CD8-positive, alpha-beta memory T cell (primary cell): ENCODE data around the gene IL1RAP. TPM values are rescaled to one million over a fixed set of nuclear protein-coding genes. Genes with fewer than 3 reads are reported as not detected.
"Not testable (repeated sequence)": the region's sequence is repeated elsewhere in the genome, so short reads cannot be mapped to it uniquely, and the experiment has no call there.

ENCODE experiments used
- CTCF ChIA-PET: fragments of 350-600 bp; sonication (Branson Sonifier 250); formaldehyde crosslinking; loops from one replicate; lab custom pipeline; 2021; ENCODE audit warnings: antibody characterized with exemption; lab: Charles Lee
- POLR2A ChIA-PET: fragments of 350-600 bp; sonication (Branson Sonifier 250); formaldehyde crosslinking; loops from one replicate; lab custom pipeline; 2021; ENCODE audit warnings: antibody characterized with exemption; lab: Charles Lee
- DNase-seq, 5 donors: peaks; one replicate each; pipeline versions ENCODE4 v3.0.0 to v3.0.0-alpha.2; 2020 to 2022; ENCODE audit warnings: mixed read lengths in 1 of 5
- H3K27ac ChIP-seq: one replicate; pipeline ENCODE4 v1.7.0; 2013; ENCODE audit warnings: low read depth, mild to moderate bottlenecking, low read length, moderate library complexity
- H3K27me3 ChIP-seq: 2 replicates; pipeline ENCODE4 v1.7.0; 2013; ENCODE audit warnings: low read length, mild to moderate bottlenecking; ENCODE audit not compliant: insufficient read depth, poor library complexity, severe bottlenecking
- H3K36me3 ChIP-seq: 2 replicates; pipeline ENCODE4 v1.7.0; 2013; ENCODE audit warnings: mild to moderate bottlenecking, low read length, moderate library complexity; ENCODE audit not compliant: insufficient read depth
- H3K4me1 ChIP-seq: 2 replicates; pipeline ENCODE4 v1.7.0; 2013; ENCODE audit warnings: mild to moderate bottlenecking, low read length, moderate library complexity; ENCODE audit not compliant: insufficient read depth
- H3K4me3 ChIP-seq: 2 replicates; pipeline ENCODE4 v1.7.0; 2013; ENCODE audit warnings: mild to moderate bottlenecking, low read length
- H3K9me3 ChIP-seq: 2 replicates; pipeline ENCODE4 v1.7.0; 2013; ENCODE audit warnings: mild to moderate bottlenecking, low read length
- H3K27ac Mint-ChIP-seq, 8 donors: one replicate each; pipeline ENCODE4 v1.8.0; 2020 to 2021; ENCODE audit warnings: mixed read lengths in 8 of 8, mild to moderate bottlenecking in 6 of 8, inconsistent platforms in 3 of 8, moderate library complexity in 3 of 8
- H3K27me3 Mint-ChIP-seq, 2 donors: one replicate each; pipeline ENCODE4 v1.8.0; 2020 to 2021; ENCODE audit warnings: mixed read lengths in 2 of 2, mild to moderate bottlenecking in 1 of 2, moderate library complexity in 1 of 2
- H3K36me3 Mint-ChIP-seq, 3 donors: one replicate each; pipeline ENCODE4 v1.8.0; 2020 to 2021; ENCODE audit warnings: mixed read lengths in 3 of 3, inconsistent platforms in 1 of 3, mild to moderate bottlenecking in 1 of 3
- H3K4me1 Mint-ChIP-seq, 3 donors: one replicate each; pipeline ENCODE4 v1.8.0; 2020 to 2021; ENCODE audit warnings: mixed read lengths in 3 of 3, inconsistent platforms in 1 of 3, mild to moderate bottlenecking in 1 of 3
- H3K4me3 Mint-ChIP-seq, 7 donors: one replicate each; pipeline ENCODE4 v1.8.0; 2020 to 2021; ENCODE audit warnings: mixed read lengths in 7 of 7, mild to moderate bottlenecking in 6 of 7, moderate library complexity in 4 of 7, inconsistent platforms in 2 of 7
- H3K9me3 Mint-ChIP-seq, 5 donors: one replicate each; pipeline ENCODE4 v1.8.0; 2020 to 2022; ENCODE audit warnings: mixed read lengths in 5 of 5, mild to moderate bottlenecking in 3 of 5, moderate library complexity in 2 of 5, inconsistent platforms in 1 of 5
- polyA plus RNA-seq: library from polyadenylated mRNA; unstranded; fragments of 300-500 nt; fragmentation: Illumina TruSeq; gene quantifications from one replicate; pipeline ENCODE4 v1.2.3, GENCODE V29; 2021
- total RNA-seq, 2 experiments: library from RNA; stranded (reverse); gene quantifications; one replicate each; pipeline ENCODE4 v1.2.3, GENCODE V29; 2021

IL1RAP gene
- total and polyA plus RNA-seq, 3 experiments from 2014 or later = 5.2 to 11.5 (median 6.7) TPM

DNA sequence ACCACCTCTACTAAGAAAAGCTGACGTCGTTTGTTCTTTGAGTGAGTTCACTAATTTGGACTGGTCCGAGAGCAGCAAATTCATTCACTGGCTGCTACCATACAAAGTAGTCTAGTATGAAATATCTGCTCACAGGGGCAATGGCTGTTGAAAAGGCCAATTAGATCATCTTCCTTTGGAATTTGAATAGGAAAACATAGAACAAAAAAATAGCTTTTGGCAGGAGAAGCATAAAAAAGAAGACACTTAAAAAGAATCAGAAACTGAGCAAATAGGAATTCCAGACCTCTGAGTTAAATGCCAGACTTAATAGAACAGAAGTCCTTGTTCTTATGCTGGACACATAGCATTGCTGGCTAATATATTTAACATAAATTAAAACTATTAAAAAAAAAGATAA is 159.3 kb downstream of the IL1RAP start:
- POLR2A ChIA-PET = no interaction called here

DNA sequence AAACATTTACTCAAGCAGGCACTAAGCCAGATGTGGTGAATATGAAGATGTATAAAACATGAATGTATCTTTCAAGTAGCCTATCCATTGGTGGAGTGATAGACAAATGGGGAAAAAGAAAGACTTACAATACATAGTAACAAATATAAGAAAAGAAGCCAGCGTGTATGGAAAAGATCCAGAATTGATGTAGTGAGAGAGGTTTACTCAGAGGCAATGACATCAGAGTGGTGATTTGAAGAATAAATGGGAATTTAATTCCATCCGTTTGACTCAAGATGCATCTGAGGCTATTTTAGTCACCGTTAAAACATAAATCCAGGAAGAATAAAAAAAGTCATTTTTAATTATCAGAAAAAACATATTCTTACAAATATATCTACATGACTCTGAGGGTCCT is 162.6 kb downstream of the IL1RAP start:
- CTCF ChIA-PET = no interaction called here
- no peaks in the 10 kb centered on the region for H3K27me3 ChIP-seq
- no peak for DNase-seq
- Mint-ChIP-seq H3K4me1 (no peaks in the 10 kb centered on the region), H3K27ac (no peak overlapping the region), H3K9me3 (peaks cover 0 to 3% (median 0%) of the 10 kb centered on the region in 5 donors), H3K36me3 (peaks cover 0 to 4% (median 0%) of the 10 kb centered on the region in 3 donors), H3K27me3 (peaks cover 3 to 7% of the 10 kb centered on the region in 2 donors), H3K4me3 (no peak overlapping the region)
- H3K4me1 ChIP-seq = no peaks in the 10 kb centered on the region
- POLR2A ChIA-PET = no interaction called here
- no peak overlapping the region for H3K27ac ChIP-seq
- no peaks in the 10 kb centered on the region for H3K36me3 ChIP-seq
- H3K9me3 ChIP-seq = no peaks in the 10 kb centered on the region
- H3K4me3 ChIP-seq = no peak overlapping the region

More for the DNA sequence above, 159.3 kb downstream of the IL1RAP start:
- Histone ChIP-seq H3K4me3 (no peak overlapping the region), H3K4me1 (no peaks in the 10 kb centered on the region), H3K36me3 (no peaks in the 10 kb centered on the region), H3K27ac (no peak overlapping the region), H3K9me3 (no peaks in the 10 kb centered on the region), H3K27me3 (no peaks in the 10 kb centered on the region)
- Mint-ChIP-seq H3K4me3 (no peak overlapping the region), H3K36me3 (no peaks in the 10 kb centered on the region), H3K4me1 (no peaks in the 10 kb centered on the region), H3K27ac (no peak overlapping the region), H3K27me3 (peaks cover 3% of the 10 kb centered on the region in 2 donors), H3K9me3 (peaks cover 0 to under 1% (median 0%) of the 10 kb centered on the region in 5 donors)
- no peak for DNase-seq
- CTCF ChIA-PET = no interaction called here

DNA sequence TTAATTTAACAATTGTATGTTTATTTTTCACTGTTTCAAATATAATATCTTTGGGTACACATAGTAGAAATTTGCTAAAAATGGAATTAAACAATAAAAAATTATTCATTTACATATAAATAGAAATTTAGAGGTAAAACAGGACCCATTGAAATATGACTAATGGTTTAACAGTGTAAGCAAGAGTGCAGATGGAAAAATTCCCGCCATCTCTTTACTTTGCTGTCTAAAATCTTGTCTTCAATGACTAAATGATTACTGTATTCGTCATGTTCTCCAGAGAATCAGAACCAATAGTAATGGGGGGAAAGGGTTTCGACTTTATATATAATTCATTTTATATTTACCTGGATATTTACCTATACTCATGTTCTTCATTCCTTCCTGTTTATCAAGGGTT is 163.1 kb downstream of the IL1RAP start:
- Histone ChIP-seq H3K27me3 (no peaks in the 10 kb centered on the region), H3K4me1 (no peaks in the 10 kb centered on the region), H3K36me3 (no peaks in the 10 kb centered on the region), H3K4me3 (no peak overlapping the region), H3K27ac (no peak overlapping the region), H3K9me3 (no peaks in the 10 kb centered on the region)
- Mint-ChIP-seq H3K4me3 (no peak overlapping the region), H3K27me3 (peaks cover 3 to 4% of the 10 kb centered on the region in 2 donors), H3K9me3 (peaks cover 0 to 4% (median 2%) of the 10 kb centered on the region in 5 donors), H3K27ac (no peak overlapping the region), H3K36me3 (peaks cover 0 to 4% (median 0%) of the 10 kb centered on the region in 3 donors), H3K4me1 (no peaks in the 10 kb centered on the region)
- no peak for DNase-seq
- CTCF ChIA-PET = no interaction called here
- POLR2A ChIA-PET = no interaction called here

DNA sequence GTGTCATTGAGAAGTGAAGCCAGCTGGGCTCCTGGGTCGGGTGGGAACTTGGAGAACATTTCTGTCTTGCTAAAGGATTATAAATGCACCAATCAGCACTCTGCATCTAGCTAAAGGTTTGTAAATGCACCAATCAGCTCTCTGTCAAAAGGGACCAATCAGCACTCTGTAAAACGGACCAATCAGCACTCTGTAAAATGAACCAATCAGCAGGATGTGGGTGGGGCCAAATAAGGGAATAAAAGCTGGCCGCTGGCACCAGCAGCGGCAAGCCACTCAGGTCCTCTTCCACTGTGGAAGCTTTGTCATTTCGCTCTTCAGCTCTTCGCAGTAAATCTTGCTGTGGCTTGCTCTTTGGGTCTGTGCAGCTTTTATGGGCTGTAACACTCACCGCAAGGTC is 164.0 kb downstream of the IL1RAP start:
- H3K36me3 ChIP-seq, H3K27ac Mint-ChIP-seq, H3K4me1 ChIP-seq, H3K36me3 Mint-ChIP-seq, CTCF ChIA-PET, H3K4me1 Mint-ChIP-seq, H3K4me3 ChIP-seq, H3K27me3 Mint-ChIP-seq, POLR2A ChIA-PET, H3K9me3 ChIP-seq, H3K27me3 ChIP-seq, H3K27ac ChIP-seq, H3K9me3 Mint-ChIP-seq, DNase-seq, H3K4me3 Mint-ChIP-seq: not testable (repeated sequence)

DNA sequence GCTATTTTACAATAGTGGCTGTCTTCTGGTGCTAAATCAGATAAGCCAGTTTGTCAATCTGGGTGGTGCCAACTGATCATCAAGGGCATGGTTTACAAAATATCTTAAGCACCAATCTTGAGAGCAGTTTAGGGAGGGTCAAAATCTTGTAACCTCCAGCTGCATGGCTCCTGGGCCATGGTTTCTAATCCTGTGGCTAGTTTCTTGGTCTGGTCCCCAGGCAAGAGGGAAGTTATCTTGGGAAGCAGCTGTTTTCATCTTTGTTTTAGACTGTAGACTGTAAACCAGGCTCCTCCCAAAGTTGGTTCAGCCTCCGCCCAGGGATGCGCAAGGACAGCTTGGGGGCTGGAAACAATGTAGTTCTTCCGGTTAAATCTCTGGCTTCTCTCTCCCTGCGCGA is 166.8 kb downstream of the IL1RAP start:
- no peaks in the 10 kb centered on the region for H3K27me3 ChIP-seq
- no peak overlapping the region for H3K27ac ChIP-seq
- ChIA-PET CTCF (no interaction called here), POLR2A (no interaction called here)
- H3K36me3 ChIP-seq = no peaks in the 10 kb centered on the region
- H3K9me3 ChIP-seq = no peaks in the 10 kb centered on the region
- H3K4me3 ChIP-seq = no peak overlapping the region
- H3K27me3 Mint-ChIP-seq = peaks cover 3 to 4% of the 10 kb centered on the region in 2 donors
- no peak overlapping the region for H3K4me3 Mint-ChIP-seq
- peaks cover 0 to 4% (median 2%) of the 10 kb centered on the region in 5 donors for H3K9me3 Mint-ChIP-seq
- no peaks in the 10 kb centered on the region for H3K4me1 ChIP-seq
- no peak for DNase-seq
- H3K4me1 Mint-ChIP-seq = no peaks in the 10 kb centered on the region
- peaks cover 0 to 4% (median 0%) of the 10 kb centered on the region in 3 donors for H3K36me3 Mint-ChIP-seq
- H3K27ac Mint-ChIP-seq = no peak overlapping the region

DNA sequence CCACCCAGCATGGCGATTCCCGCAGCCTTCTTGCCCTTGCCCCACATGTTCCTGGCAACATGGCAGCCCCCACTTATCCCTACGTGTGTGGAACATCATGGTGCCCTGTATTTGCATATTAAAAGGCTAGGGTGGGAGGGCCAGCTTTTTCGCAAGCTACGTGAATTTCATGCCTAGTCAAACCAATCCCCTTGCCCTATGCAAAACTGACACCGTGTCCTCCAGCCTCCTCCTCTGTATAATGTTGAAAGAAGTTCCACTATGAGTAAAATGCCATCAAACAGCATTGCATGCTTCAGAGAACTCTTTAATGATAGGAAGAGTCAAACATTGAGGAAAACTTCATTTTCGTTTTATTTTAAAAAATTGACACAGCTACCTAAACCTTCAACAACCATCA is 170.9 kb downstream of the IL1RAP start:
- Histone ChIP-seq H3K27me3 (no peaks in the 10 kb centered on the region), H3K4me3 (no peak overlapping the region), H3K27ac (no peak overlapping the region), H3K9me3 (no peaks in the 10 kb centered on the region), H3K36me3 (no peaks in the 10 kb centered on the region), H3K4me1 (no peaks in the 10 kb centered on the region)
- CTCF ChIA-PET = no interaction called here
- Mint-ChIP-seq H3K9me3 (peaks cover 7 to 11% (median 8%) of the 10 kb centered on the region in 5 donors), H3K4me3 (no peak overlapping the region), H3K36me3 (peaks cover 0 to 4% (median 0%) of the 10 kb centered on the region in 3 donors), H3K4me1 (no peaks in the 10 kb centered on the region), H3K27me3 (peaks cover 0 to 8% of the 10 kb centered on the region in 2 donors), H3K27ac (no peak overlapping the region)
- DNase-seq = no peak
- POLR2A ChIA-PET = no interaction called here

DNA sequence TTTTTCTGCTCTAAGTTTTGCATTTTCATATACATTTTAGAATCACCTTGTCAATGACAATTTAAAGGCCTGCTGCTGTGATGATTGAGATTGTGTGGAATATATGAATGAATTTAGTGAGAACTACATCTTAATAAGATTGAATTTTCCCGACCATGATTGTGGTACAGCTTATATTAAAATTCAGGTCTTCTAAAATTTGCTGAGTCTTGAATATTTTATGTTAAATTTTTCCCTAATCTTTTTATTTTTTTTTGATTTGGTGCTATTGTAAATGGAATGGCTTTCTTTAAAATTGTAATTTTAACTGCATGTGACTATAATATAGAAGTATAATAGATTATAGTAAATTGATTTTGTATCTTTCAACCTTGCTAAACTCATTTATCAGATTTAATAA is 172.1 kb downstream of the IL1RAP start:
- Mint-ChIP-seq H3K4me3 (no peak overlapping the region), H3K27ac (no peak overlapping the region), H3K9me3 (peaks cover 7 to 11% (median 8%) of the 10 kb centered on the region in 5 donors), H3K36me3 (no peaks in the 10 kb centered on the region), H3K27me3 (peaks cover 0 to 4% of the 10 kb centered on the region in 2 donors), H3K4me1 (no peaks in the 10 kb centered on the region)
- Histone ChIP-seq H3K4me1 (no peaks in the 10 kb centered on the region), H3K9me3 (no peaks in the 10 kb centered on the region), H3K4me3 (no peak overlapping the region), H3K36me3 (no peaks in the 10 kb centered on the region), H3K27me3 (no peaks in the 10 kb centered on the region), H3K27ac (no peak overlapping the region)
- ChIA-PET CTCF (no interaction called here), POLR2A (no interaction called here)
- no peak for DNase-seq

DNA sequence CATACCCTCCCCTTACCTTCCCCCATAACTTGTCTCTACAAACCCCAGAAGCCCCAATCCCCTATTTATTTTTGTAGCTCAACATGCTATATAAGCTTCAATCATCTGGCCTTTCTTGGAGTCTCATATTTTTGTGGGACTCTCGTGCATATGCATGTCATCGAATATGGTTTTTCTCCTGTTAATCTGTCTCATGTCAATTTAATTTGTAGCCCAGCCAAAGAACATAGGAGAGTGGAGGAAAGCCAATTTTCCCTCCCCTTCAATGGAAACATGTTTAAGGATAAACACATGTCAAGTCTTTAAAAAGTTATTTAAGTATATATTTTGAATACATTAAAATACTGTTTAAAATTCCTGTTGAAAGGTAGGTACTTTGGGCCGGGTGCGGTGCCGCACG is 176.4 kb downstream of the IL1RAP start:
- ChIA-PET CTCF (no interaction called here), POLR2A (no interaction called here)
- DNase-seq = no peak
- Histone ChIP-seq H3K27me3 (no peaks in the 10 kb centered on the region), H3K36me3 (no peaks in the 10 kb centered on the region), H3K27ac (no peak overlapping the region), H3K4me1 (no peaks in the 10 kb centered on the region), H3K4me3 (no peak overlapping the region), H3K9me3 (no peaks in the 10 kb centered on the region)
- Mint-ChIP-seq H3K27me3 (peaks cover 4 to 7% of the 10 kb centered on the region in 2 donors), H3K4me1 (no peaks in the 10 kb centered on the region), H3K27ac (no peak overlapping the region), H3K36me3 (no peaks in the 10 kb centered on the region), H3K4me3 (no peak overlapping the region), H3K9me3 (peaks cover 3 to 11% (median 8%) of the 10 kb centered on the region in 5 donors)

DNA sequence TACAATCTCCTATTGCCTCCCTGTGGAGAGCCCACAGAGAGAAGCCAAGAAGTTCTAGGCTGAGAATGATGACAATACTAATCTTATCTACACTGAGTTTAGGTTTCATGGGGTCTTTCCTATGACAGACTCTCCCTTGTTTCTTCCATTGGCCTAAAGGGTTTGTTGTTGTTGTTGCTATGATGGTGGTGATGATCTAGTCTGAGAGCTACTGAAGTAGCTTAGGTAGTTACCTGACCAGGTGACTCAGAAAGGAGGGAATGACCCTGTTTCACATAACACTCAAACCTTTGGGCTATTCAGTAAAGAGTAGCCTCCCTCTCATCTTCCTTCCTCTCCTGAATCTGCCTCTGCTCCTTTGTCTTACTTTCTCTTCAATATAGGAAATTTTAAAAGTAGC is 178.4 kb downstream of the IL1RAP start:
- no peaks in the 10 kb centered on the region for H3K9me3 ChIP-seq
- no peak overlapping the region for H3K4me3 Mint-ChIP-seq
- POLR2A ChIA-PET = no interaction called here

More for the DNA sequence above, 178.4 kb downstream of the IL1RAP start:
- peaks cover 3 to 11% (median 8%) of the 10 kb centered on the region in 5 donors for H3K9me3 Mint-ChIP-seq
- Histone ChIP-seq H3K4me3 (no peak overlapping the region), H3K4me1 (no peaks in the 10 kb centered on the region), H3K36me3 (no peaks in the 10 kb centered on the region), H3K27ac (no peak overlapping the region), H3K27me3 (no peaks in the 10 kb centered on the region)
- CTCF ChIA-PET = no interaction called here
- H3K27me3 Mint-ChIP-seq = peaks cover 6 to 18% of the 10 kb centered on the region in 2 donors
- no peaks in the 10 kb centered on the region for H3K4me1 Mint-ChIP-seq
- DNase-seq = no peak
- no peak overlapping the region for H3K27ac Mint-ChIP-seq
- no peaks in the 10 kb centered on the region for H3K36me3 Mint-ChIP-seq
